ENCODE data around the gene GEMIN2.
"Not testable (repeated sequence)": the region's sequence is repeated elsewhere in the genome, so short reads cannot be mapped to it uniquely, and the experiment has no call there.

GEMIN2 gene

DNA sequence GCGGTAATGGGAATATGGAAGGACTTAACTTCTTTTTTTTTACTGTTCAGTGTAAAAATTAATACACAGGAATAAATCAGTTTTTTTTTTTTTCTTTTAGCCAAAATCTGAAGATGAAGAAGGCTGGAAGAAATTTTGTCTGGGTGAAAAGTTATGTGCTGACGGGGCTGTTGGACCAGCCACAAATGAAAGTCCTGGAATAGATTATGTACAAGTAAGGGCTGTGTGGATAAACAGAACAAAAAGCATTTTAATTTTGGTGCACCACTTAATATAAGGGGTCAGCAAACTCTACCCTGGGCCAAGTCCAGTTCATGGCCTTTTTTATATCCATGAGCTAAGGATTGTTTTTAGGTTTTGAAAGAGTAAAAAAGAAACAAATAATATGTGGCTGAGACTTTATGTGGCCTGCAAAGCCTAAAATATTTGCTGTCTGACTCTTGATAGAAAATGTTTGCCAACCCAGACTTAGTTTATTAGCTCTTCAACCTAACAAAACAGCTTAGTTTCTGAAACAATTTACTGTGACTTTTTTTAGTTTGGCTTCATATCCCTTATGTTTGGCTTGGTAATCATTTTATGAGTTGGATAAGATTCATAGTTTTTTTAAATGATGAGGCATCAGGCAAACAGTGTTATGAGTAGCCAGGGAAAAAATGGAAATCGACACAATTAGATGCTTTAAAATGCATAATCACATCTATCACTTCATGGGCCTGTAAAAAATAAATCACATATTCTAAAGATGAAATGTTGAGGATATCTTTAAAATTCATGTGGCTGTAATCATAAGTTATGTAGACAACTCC, 8.4 kb downstream of the GEMIN2 start:
- H3K4me2 ChIP-seq, result no peak overlapping the region
- TF ChIP-seq, protein P1, sequence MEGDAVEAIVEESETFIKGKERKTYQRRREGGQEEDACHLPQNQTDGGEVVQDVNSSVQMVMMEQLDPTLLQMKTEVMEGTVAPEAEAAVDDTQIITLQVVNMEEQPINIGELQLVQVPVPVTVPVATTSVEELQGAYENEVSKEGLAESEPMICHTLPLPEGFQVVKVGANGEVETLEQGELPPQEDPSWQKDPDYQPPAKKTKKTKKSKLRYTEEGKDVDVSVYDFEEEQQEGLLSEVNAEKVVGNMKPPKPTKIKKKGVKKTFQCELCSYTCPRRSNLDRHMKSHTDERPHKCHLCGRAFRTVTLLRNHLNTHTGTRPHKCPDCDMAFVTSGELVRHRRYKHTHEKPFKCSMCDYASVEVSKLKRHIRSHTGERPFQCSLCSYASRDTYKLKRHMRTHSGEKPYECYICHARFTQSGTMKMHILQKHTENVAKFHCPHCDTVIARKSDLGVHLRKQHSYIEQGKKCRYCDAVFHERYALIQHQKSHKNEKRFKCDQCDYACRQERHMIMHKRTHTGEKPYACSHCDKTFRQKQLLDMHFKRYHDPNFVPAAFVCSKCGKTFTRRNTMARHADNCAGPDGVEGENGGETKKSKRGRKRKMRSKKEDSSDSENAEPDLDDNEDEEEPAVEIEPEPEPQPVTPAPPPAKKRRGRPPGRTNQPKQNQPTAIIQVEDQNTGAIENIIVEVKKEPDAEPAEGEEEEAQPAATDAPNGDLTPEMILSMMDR (conservative IDR thresholded peaks at IDR 0.05; ENCODE audit: low read depth, low read length), result no peak
- no peak overlapping the region for H3K27ac ChIP-seq
- no peaks in the 10 kb centered on the region for H3K4me1 ChIP-seq (ENCODE audit: low read depth, poor library complexity, severe bottlenecking)
- no peak overlapping the region for H3K4me3 ChIP-seq (IDR thresholded peaks at IDR 0.05; ENCODE audit: insufficient read depth, low read depth, low read length)
- H3K27me3 ChIP-seq (ENCODE audit: insufficient read depth, low read depth), result no peaks in the 10 kb centered on the region
- H2AFZ ChIP-seq (ENCODE audit: low read depth), result no peak overlapping the region
- H3K79me2 ChIP-seq (ENCODE audit: insufficient read depth, low read depth), result no peaks in the 10 kb centered on the region
- H3K36me3 ChIP-seq (ENCODE audit: insufficient read depth), result no peaks in the 10 kb centered on the region
- no peaks in the 10 kb centered on the region for H4K20me1 ChIP-seq (ENCODE audit: insufficient read depth)
- H3K9ac ChIP-seq, result no peak overlapping the region

DNA sequence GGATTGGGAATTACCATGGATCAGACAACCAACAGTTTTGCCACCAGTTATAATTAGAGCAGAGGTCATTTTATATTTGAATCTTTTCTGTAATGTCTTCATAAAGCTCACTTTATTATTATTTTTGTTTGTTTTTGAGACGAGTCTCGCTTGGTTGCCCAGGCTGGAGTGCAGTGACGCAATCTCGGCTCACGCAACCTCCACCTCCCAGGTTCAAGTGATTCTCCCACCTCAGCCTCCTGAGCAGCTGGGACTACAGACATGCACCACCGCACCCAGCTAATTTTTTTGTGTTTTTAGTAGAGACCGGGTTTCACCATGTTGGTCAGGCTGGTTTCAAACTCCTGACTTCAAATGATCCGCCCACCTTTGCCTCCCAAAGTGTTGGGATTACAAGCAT, 23.7 kb downstream of the GEMIN2 start:
- not testable (repeated sequence) for H3K4me3 ChIP-seq (IDR thresholded peaks at IDR 0.05; ENCODE audit: insufficient read depth, low read depth, low read length); H2AFZ ChIP-seq (ENCODE audit: low read depth); H4K20me1 ChIP-seq (ENCODE audit: insufficient read depth); H3K36me3 ChIP-seq (ENCODE audit: insufficient read depth); H3K4me1 ChIP-seq (ENCODE audit: low read depth, poor library complexity, severe bottlenecking); H3K9ac ChIP-seq; H3K4me2 ChIP-seq; H3K79me2 ChIP-seq (ENCODE audit: insufficient read depth, low read depth); H3K27me3 ChIP-seq (ENCODE audit: insufficient read depth, low read depth); H3K27ac ChIP-seq

- Histone ChIP-seq H3K36me3 (ENCODE audit: insufficient read depth) (no peaks in the 10 kb centered on the region), H4K20me1 (ENCODE audit: insufficient read depth) (no peaks in the 10 kb centered on the region), H3K79me2 (ENCODE audit: insufficient read depth, low read depth) (no peaks in the 10 kb centered on the region), H2AFZ (ENCODE audit: low read depth) (no peak overlapping the region), H3K4me2 (no peak overlapping the region), H3K4me3 (IDR thresholded peaks at IDR 0.05; ENCODE audit: insufficient read depth, low read depth, low read length) (no peak overlapping the region), H3K9ac (no peak overlapping the region), H3K4me1 (ENCODE audit: low read depth, poor library complexity, severe bottlenecking) (peaks cover 9% of the 10 kb centered on the region), H3K27me3 (ENCODE audit: insufficient read depth, low read depth) (no peaks in the 10 kb centered on the region), H3K27ac (no peak overlapping the region)
- TF ChIP-seq, protein P1 (conservative IDR thresholded peaks at IDR 0.05; ENCODE audit: low read depth, low read length), result no peak
These were observed 24.3 kb downstream of the GEMIN2 start for GRCh38 chr14:39138440-39138839.

DNA sequence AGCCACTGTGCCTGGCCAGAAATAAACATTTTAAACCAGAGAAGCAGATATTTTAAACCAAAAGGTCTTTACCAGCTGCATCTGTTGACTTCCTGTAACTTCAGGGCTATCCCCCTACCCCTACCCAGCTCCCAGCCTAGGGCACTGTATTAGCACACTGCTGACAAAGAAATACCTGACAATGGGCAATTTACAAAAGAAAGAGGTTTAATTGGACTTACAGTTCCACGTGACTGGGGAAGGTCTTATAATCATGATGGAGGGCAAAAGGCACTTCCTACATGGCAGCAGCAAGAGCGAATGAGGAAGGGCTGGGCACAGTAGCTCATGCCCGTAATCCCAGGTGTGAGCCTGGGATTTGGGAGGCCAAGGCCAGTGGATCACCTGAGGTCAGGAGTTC, 26.0 kb downstream of the GEMIN2 start:
- H3K27ac ChIP-seq, result no peak overlapping the region
- peaks cover 2% of the 10 kb centered on the region for H3K4me1 ChIP-seq (ENCODE audit: low read depth, poor library complexity, severe bottlenecking)
- no peak overlapping the region for H2AFZ ChIP-seq (ENCODE audit: low read depth)
- H3K36me3 ChIP-seq (ENCODE audit: insufficient read depth), result no peaks in the 10 kb centered on the region
- no peak overlapping the region for H3K9ac ChIP-seq
- H3K79me2 ChIP-seq (ENCODE audit: insufficient read depth, low read depth), result no peaks in the 10 kb centered on the region
- TF ChIP-seq, protein P1 (conservative IDR thresholded peaks at IDR 0.05; ENCODE audit: low read depth, low read length), result no peak
- H3K4me3 ChIP-seq (IDR thresholded peaks at IDR 0.05; ENCODE audit: insufficient read depth, low read depth, low read length), result no peak overlapping the region
- no peak overlapping the region for H3K4me2 ChIP-seq
- no peaks in the 10 kb centered on the region for H3K27me3 ChIP-seq (ENCODE audit: insufficient read depth, low read depth)
- H4K20me1 ChIP-seq (ENCODE audit: insufficient read depth), result no peaks in the 10 kb centered on the region

- not testable (repeated sequence) for H4K20me1 ChIP-seq (ENCODE audit: insufficient read depth); H3K9ac ChIP-seq; H3K4me1 ChIP-seq (ENCODE audit: low read depth, poor library complexity, severe bottlenecking); H3K27ac ChIP-seq; H2AFZ ChIP-seq (ENCODE audit: low read depth); H3K4me3 ChIP-seq (IDR thresholded peaks at IDR 0.05; ENCODE audit: insufficient read depth, low read depth, low read length); H3K4me2 ChIP-seq; H3K79me2 ChIP-seq (ENCODE audit: insufficient read depth, low read depth); H3K36me3 ChIP-seq (ENCODE audit: insufficient read depth); H3K27me3 ChIP-seq (ENCODE audit: insufficient read depth, low read depth)
These were observed 27.5 kb downstream of the GEMIN2 start for GRCh38 chr14:39141623-39142022.

GRCh38 chr14:39143226-39143625, 29.1 kb downstream of the GEMIN2 start:
- H3K4me1 ChIP-seq (ENCODE audit: low read depth, poor library complexity, severe bottlenecking); H2AFZ ChIP-seq (ENCODE audit: low read depth); H3K27ac ChIP-seq; H3K36me3 ChIP-seq (ENCODE audit: insufficient read depth); H3K79me2 ChIP-seq (ENCODE audit: insufficient read depth, low read depth); H3K27me3 ChIP-seq (ENCODE audit: insufficient read depth, low read depth); H3K9ac ChIP-seq; H4K20me1 ChIP-seq (ENCODE audit: insufficient read depth); H3K4me3 ChIP-seq (IDR thresholded peaks at IDR 0.05; ENCODE audit: insufficient read depth, low read depth, low read length); H3K4me2 ChIP-seq: not testable (repeated sequence)

Measured in KMS-11 (cell line).